ENCODE results near the gene PSD2. TPM values are rescaled to one million over a fixed set of nuclear protein-coding genes. Genes with fewer than 3 reads are reported as not detected.

PSD2 gene
- not detected for total RNA-seq

- peak within 1 kb of the TSS; percentile 12 for H3K4me3 Mint-ChIP-seq
- H3K4me1 Mint-ChIP-seq, result no peaks in the 10 kb centered on the region
- ATAC-seq (replicated peaks), result peak; percentile 35
- no peaks in the 10 kb centered on the region for H3K9me3 Mint-ChIP-seq
- H3K27ac Mint-ChIP-seq, result no peak within 1 kb of the TSS
- H3K27me3 Mint-ChIP-seq, result peaks cover 55% of the 10 kb centered on the region
- no peaks in the 10 kb centered on the region for H3K36me3 Mint-ChIP-seq (ENCODE audit: low read depth)
Measured at GRCh38 chr5:139795074-139796001, at the start of gene PSD2. Gene PSD2, plus strand, starts transcription at chr5:139795808. Its CDS starts 13,633 bp downstream, at chr5:139809441.

- peak; percentile 80 for ATAC-seq (replicated peaks)
- peak overlapping the region; percentile 65 for H3K27ac Mint-ChIP-seq
- H3K4me3 Mint-ChIP-seq, result peak overlapping the region; percentile 83
- H3K4me1 Mint-ChIP-seq, result peaks cover 10% of the 10 kb centered on the region
- no peaks in the 10 kb centered on the region for H3K9me3 Mint-ChIP-seq
- H3K27me3 Mint-ChIP-seq, result peaks cover 8% of the 10 kb centered on the region
- H3K36me3 Mint-ChIP-seq (ENCODE audit: low read depth), result no peaks in the 10 kb centered on the region
Measured at GRCh38 chr5:139746691-139747582, 48.7 kb upstream of the PSD2 start.

GRCh38 chr5:139747583-139748504 is 47.8 kb upstream of the PSD2 start:
- Mint-ChIP-seq H3K4me3 (peak overlapping the region; percentile 83), H3K27me3 (peaks cover 8% of the 10 kb centered on the region), H3K9me3 (no peaks in the 10 kb centered on the region), H3K4me1 (peaks cover 16% of the 10 kb centered on the region), H3K27ac (peak overlapping the region; percentile 65), H3K36me3 (ENCODE audit: low read depth) (no peaks in the 10 kb centered on the region)
- peak; percentile 38 for ATAC-seq (replicated peaks)

GRCh38 chr5:139748505-139748826 is 47.1 kb upstream of the PSD2 start:
- ATAC-seq (replicated peaks), result no peak
- peaks cover 8% of the 10 kb centered on the region for H3K27me3 Mint-ChIP-seq
- H3K4me1 Mint-ChIP-seq, result peaks cover 16% of the 10 kb centered on the region
- H3K9me3 Mint-ChIP-seq, result no peaks in the 10 kb centered on the region
- H3K36me3 Mint-ChIP-seq (ENCODE audit: low read depth), result no peaks in the 10 kb centered on the region
- H3K27ac Mint-ChIP-seq, result peak overlapping the region; percentile 65
- peak overlapping the region; percentile 83 for H3K4me3 Mint-ChIP-seq

GRCh38 chr5:139749242-139749641 is 46.4 kb upstream of the PSD2 start:
- Mint-ChIP-seq H3K4me3 (peak overlapping the region; percentile 83), H3K36me3 (ENCODE audit: low read depth) (no peaks in the 10 kb centered on the region), H3K9me3 (no peaks in the 10 kb centered on the region), H3K27ac (no peak overlapping the region), H3K27me3 (peaks cover 8% of the 10 kb centered on the region), H3K4me1 (peaks cover 16% of the 10 kb centered on the region)
- no peak for ATAC-seq (replicated peaks)

- no peaks in the 10 kb centered on the region for H3K36me3 Mint-ChIP-seq (ENCODE audit: low read depth)
- no peaks in the 10 kb centered on the region for H3K9me3 Mint-ChIP-seq
- no peak overlapping the region for H3K4me3 Mint-ChIP-seq
- ATAC-seq (replicated peaks), result no peak
- H3K27ac Mint-ChIP-seq, result no peak overlapping the region
- peaks cover 22% of the 10 kb centered on the region for H3K4me1 Mint-ChIP-seq
- H3K27me3 Mint-ChIP-seq, result peaks cover 16% of the 10 kb centered on the region
Measured at GRCh38 chr5:139751236-139751635, 44.4 kb upstream of the PSD2 start.

GRCh38 chr5:139752506-139753473 is 42.8 kb upstream of the PSD2 start:
- ATAC-seq (replicated peaks), result peak; percentile 76
- H3K9me3 Mint-ChIP-seq, result no peaks in the 10 kb centered on the region
- H3K36me3 Mint-ChIP-seq (ENCODE audit: low read depth), result no peaks in the 10 kb centered on the region
- H3K4me1 Mint-ChIP-seq, result peaks cover 16% of the 10 kb centered on the region
- H3K4me3 Mint-ChIP-seq, result no peak overlapping the region
- peaks cover 17% of the 10 kb centered on the region for H3K27me3 Mint-ChIP-seq
- H3K27ac Mint-ChIP-seq, result no peak overlapping the region

- Mint-ChIP-seq H3K27me3 (peaks cover 13% of the 10 kb centered on the region), H3K4me1 (peaks cover 12% of the 10 kb centered on the region), H3K36me3 (ENCODE audit: low read depth) (no peaks in the 10 kb centered on the region), H3K27ac (no peak overlapping the region), H3K9me3 (no peaks in the 10 kb centered on the region), H3K4me3 (peak overlapping the region; percentile 24)
- no peak for ATAC-seq (replicated peaks)
Measured at GRCh38 chr5:139755892-139756671, 39.5 kb upstream of the PSD2 start.

GRCh38 chr5:139756971-139757370 is 38.6 kb upstream of the PSD2 start:
- Mint-ChIP-seq H3K9me3 (no peaks in the 10 kb centered on the region), H3K27me3 (peaks cover 13% of the 10 kb centered on the region), H3K27ac (no peak overlapping the region), H3K4me3 (no peak overlapping the region), H3K36me3 (ENCODE audit: low read depth) (no peaks in the 10 kb centered on the region), H3K4me1 (peaks cover 11% of the 10 kb centered on the region)
- no peak for ATAC-seq (replicated peaks)

GRCh38 chr5:139757727-139758509 is 37.7 kb upstream of the PSD2 start:
- H3K4me1 Mint-ChIP-seq, result peaks cover 6% of the 10 kb centered on the region
- H3K36me3 Mint-ChIP-seq (ENCODE audit: low read depth), result no peaks in the 10 kb centered on the region
- no peak overlapping the region for H3K27ac Mint-ChIP-seq
- no peaks in the 10 kb centered on the region for H3K9me3 Mint-ChIP-seq
- no peak overlapping the region for H3K4me3 Mint-ChIP-seq
- peaks cover 17% of the 10 kb centered on the region for H3K27me3 Mint-ChIP-seq
- no peak for ATAC-seq (replicated peaks)

- Mint-ChIP-seq H3K4me3 (no peak overlapping the region), H3K4me1 (peaks cover 6% of the 10 kb centered on the region), H3K36me3 (ENCODE audit: low read depth) (no peaks in the 10 kb centered on the region), H3K27me3 (peaks cover 23% of the 10 kb centered on the region), H3K9me3 (no peaks in the 10 kb centered on the region), H3K27ac (no peak overlapping the region)
- ATAC-seq (replicated peaks), result no peak
Measured at GRCh38 chr5:139758510-139759075, 37.0 kb upstream of the PSD2 start.

Measured in activated T-helper 17 cell treated with anti-CD3 and anti-CD28 coated beads, Interleukin-2, amount 50 U/mL, for 72 hours (primary cell).